ENCODE measurements around the gene SEMA4G.

The SEMA4G gene

DNA sequence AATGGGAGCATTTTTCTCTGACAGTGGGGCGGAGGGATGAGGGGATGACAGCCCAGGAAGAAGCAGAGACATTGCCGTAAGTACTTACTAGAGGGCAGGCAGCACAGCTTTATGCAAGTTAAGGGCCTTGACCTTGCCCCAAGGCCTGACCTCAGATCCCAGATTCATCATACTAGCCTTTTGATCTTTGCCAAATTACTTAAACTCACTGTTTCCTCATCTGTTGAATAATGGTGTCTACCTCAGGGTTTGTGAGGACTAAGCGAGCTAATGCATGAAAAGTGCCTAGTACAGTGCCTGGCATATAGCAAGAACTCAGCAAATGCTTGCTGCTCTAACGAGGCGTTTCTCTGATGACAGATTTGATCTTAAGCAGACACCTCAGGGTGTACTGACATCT lies 3.5 kb upstream of the SEMA4G start:
- no peak overlapping the region for H3K27ac ChIP-seq
- no peak for TF ChIP-seq ZFX (IDR thresholded peaks at IDR 0.05)
- TF ChIP-seq, protein P1, sequence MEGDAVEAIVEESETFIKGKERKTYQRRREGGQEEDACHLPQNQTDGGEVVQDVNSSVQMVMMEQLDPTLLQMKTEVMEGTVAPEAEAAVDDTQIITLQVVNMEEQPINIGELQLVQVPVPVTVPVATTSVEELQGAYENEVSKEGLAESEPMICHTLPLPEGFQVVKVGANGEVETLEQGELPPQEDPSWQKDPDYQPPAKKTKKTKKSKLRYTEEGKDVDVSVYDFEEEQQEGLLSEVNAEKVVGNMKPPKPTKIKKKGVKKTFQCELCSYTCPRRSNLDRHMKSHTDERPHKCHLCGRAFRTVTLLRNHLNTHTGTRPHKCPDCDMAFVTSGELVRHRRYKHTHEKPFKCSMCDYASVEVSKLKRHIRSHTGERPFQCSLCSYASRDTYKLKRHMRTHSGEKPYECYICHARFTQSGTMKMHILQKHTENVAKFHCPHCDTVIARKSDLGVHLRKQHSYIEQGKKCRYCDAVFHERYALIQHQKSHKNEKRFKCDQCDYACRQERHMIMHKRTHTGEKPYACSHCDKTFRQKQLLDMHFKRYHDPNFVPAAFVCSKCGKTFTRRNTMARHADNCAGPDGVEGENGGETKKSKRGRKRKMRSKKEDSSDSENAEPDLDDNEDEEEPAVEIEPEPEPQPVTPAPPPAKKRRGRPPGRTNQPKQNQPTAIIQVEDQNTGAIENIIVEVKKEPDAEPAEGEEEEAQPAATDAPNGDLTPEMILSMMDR (conservative IDR thresholded peaks at IDR 0.05) = no peak

GRCh38 chr10:100966887-100967286 lies 2.4 kb upstream of the SEMA4G start:
- TF ChIP-seq, protein P1 (conservative IDR thresholded peaks at IDR 0.05) = no peak
- TF ChIP-seq ZFX (IDR thresholded peaks at IDR 0.05) = no peak
- H3K27ac ChIP-seq = no peak overlapping the region

- no peak overlapping the region for H3K27ac ChIP-seq
- TF ChIP-seq ZFX (IDR thresholded peaks at IDR 0.05) = no peak
- TF ChIP-seq, protein P1 (conservative IDR thresholded peaks at IDR 0.05) = no peak
Measured at GRCh38 chr10:100967332-100967731, 2.0 kb upstream of the SEMA4G start.

DNA sequence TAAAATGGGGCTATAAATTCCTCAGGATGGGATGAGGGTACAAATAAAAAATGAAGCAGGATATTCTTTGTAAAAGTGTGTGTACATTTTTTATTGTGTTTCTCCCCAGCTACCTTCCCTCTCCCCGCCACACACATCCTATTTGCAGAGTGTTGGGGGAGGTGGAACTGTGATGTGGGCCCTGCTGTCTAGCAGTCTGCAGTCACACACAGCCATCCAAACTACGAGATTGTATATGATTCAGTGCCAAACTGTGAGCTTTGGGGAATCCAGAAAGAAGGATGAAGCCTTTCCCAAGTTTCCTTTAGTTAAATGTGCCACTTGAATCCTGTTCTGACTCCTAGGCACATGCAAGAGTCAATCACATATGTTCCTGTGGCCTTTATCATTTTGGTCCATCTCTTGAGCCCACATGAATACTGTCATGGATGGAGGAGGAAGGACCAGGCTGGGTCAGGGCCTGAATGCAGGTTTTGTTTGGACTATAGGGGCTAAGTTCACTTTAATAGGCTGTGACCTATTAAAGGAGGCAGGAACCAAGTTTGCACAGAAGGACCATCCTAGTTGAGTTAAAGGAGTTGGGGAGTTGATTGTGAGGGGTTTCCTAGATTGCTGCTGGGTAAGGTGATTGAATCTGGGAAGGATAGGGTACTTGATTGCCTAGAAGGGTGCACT lies 1.1 kb upstream of the SEMA4G start:
- H3K27ac ChIP-seq = no peak overlapping the region
- no peak for TF ChIP-seq ZFX (IDR thresholded peaks at IDR 0.05)
- TF ChIP-seq, protein P1 (conservative IDR thresholded peaks at IDR 0.05) = no peak

GRCh38 chr10:100968863-100969186 lies 479 bp upstream of the SEMA4G start:
- no peak for TF ChIP-seq ZFX (IDR thresholded peaks at IDR 0.05)
- TF ChIP-seq, protein P1 (conservative IDR thresholded peaks at IDR 0.05) = no peak
- no peak overlapping the region for H3K27ac ChIP-seq

GRCh38 chr10:100970076-100970913 lies 991 bp downstream of the SEMA4G start:
- TF ChIP-seq, protein P1 (conservative IDR thresholded peaks at IDR 0.05) = no peak
- no peak for TF ChIP-seq ZFX (IDR thresholded peaks at IDR 0.05)

More at GRCh38 chr10:100970076-100970913, 991 bp downstream of the SEMA4G start:
- no peak overlapping the region for H3K27ac ChIP-seq

All from C4-2B (cell line).